WTC11 (cell line): ENCODE results near the gene NDE1. TPM values are rescaled to one million over a fixed set of nuclear protein-coding genes. Genes with fewer than 3 reads are reported as not detected.
A peak's percentile ranks its signal among the peaks of the same experiment; 100 is the strongest.

ENCODE experiments used
- ATAC-seq: fragments of 200-7000 bp; cut with Tn5 transposase; 2 replicates; pipeline ENCODE4 v1.10.0; 2021; ENCODE audit warnings: mild to moderate bottlenecking, moderate library complexity
- CTCF ChIA-PET: fragments of 300-600 bp; sonication (Branson Sonifier 250); formaldehyde crosslinking; loops from one replicate; lab custom pipeline; 2021; ENCODE audit warnings: antibody characterized with exemption; lab: Charles Lee
- POLR2A ChIA-PET: fragments of 350-600 bp; sonication (Branson Sonifier 250); formaldehyde crosslinking; loops from one replicate; lab custom pipeline; 2021; ENCODE audit warnings: antibody characterized with exemption; lab: Charles Lee
- DNase-seq: peaks from one replicate; pipeline ENCODE4 v3.0.0; 2021; ENCODE audit warnings: low spot score
- H3K27ac Mint-ChIP-seq: 2 replicates; pipeline ENCODE4 v1.8.0; 2021; ENCODE audit warnings: mixed read lengths
- H3K27me3 Mint-ChIP-seq: 2 replicates; pipeline ENCODE4 v1.8.0; 2021; ENCODE audit warnings: low read depth, mild to moderate bottlenecking, moderate library complexity, mixed read lengths
- H3K36me3 Mint-ChIP-seq: 2 replicates; pipeline ENCODE4 v1.8.0; 2021; ENCODE audit warnings: mixed read lengths
- H3K4me1 Mint-ChIP-seq: 2 replicates; pipeline ENCODE4 v1.8.0; 2022; ENCODE audit warnings: mixed read lengths
- H3K4me3 Mint-ChIP-seq: 2 replicates; pipeline ENCODE4 v1.8.0; 2021; ENCODE audit warnings: mild to moderate bottlenecking, moderate library complexity, mixed read lengths
- H3K9me3 Mint-ChIP-seq: 2 replicates; pipeline ENCODE4 v1.8.0; 2021; ENCODE audit warnings: mixed read lengths
- ATF1 ChIP-seq: sonication (generic); formaldehyde crosslinking; IDR thresholded peaks from 2 replicates; pipeline ENCODE4 v1.8.1; 2023; ENCODE audit warnings: mild to moderate bottlenecking, moderate library complexity, missing genetic modification reagents
- CREB1 ChIP-seq: sonication (generic); formaldehyde crosslinking; IDR thresholded peaks from 2 replicates; pipeline ENCODE4 v1.8.0; 2023; ENCODE audit warnings: mild to moderate bottlenecking, missing genetic modification reagents
- ELF4 ChIP-seq: sonication (generic); formaldehyde crosslinking; IDR thresholded peaks from 2 replicates; pipeline ENCODE4 v1.8.1; 2022; ENCODE audit warnings: low read depth, mild to moderate bottlenecking, moderate library complexity, missing genetic modification reagents
- ERG ChIP-seq: fragments of 250-450 bp; sonication (Bioruptor Pico); IDR thresholded peaks from 2 replicates; pipeline ENCODE4 v1.8.0; 2021; ENCODE audit warnings: mild to moderate bottlenecking
- FOXP1 ChIP-seq: sonication (generic); formaldehyde crosslinking; IDR thresholded peaks from 2 replicates; pipeline ENCODE4 v1.8.0; 2022; ENCODE audit warnings: missing genetic modification reagents, mild to moderate bottlenecking, moderate library complexity, borderline replicate concordance
- GRHL2 ChIP-seq: fragments of 250-450 bp; sonication (Bioruptor Pico); IDR thresholded peaks from 2 replicates; pipeline ENCODE4 v1.8.0; 2022; ENCODE audit warnings: mild to moderate bottlenecking, moderate library complexity; ENCODE audit not compliant: insufficient replicate concordance, severe bottlenecking
- GTF2I ChIP-seq: fragments of 250-450 bp; sonication (Bioruptor Pico); conservative IDR thresholded peaks from 2 replicates; pipeline ENCODE4 v1.4.0; 2021; ENCODE audit warnings: mild to moderate bottlenecking
- HMGA2 ChIP-seq: fragments of 250-450 bp; sonication (Bioruptor Pico); IDR thresholded peaks from 2 replicates; pipeline ENCODE4 v1.4.0; 2021; ENCODE audit warnings: mild to moderate bottlenecking, moderate library complexity
- JAZF1 ChIP-seq: fragments of 250-450 bp; sonication (Bioruptor Pico); IDR thresholded peaks from 2 replicates; pipeline ENCODE4 v1.9.0; 2021; ENCODE audit warnings: moderate library complexity, mild to moderate bottlenecking, inconsistent platforms
- KAT7 ChIP-seq: sonication (generic); formaldehyde crosslinking; IDR thresholded peaks from 2 replicates; pipeline ENCODE4 v1.8.1; 2023; ENCODE audit warnings: missing genetic modification reagents, mild to moderate bottlenecking, borderline replicate concordance
- USF2 ChIP-seq: sonication (generic); formaldehyde crosslinking; IDR thresholded peaks from 2 replicates; pipeline ENCODE4 v1.8.1; 2023; ENCODE audit warnings: mild to moderate bottlenecking, missing genetic modification reagents, moderate library complexity
- ZNF121 ChIP-seq: sonication (generic); formaldehyde crosslinking; IDR thresholded peaks from 2 replicates; pipeline ENCODE4 v1.8.0; 2023; ENCODE audit warnings: missing genetic modification reagents
- ZNF219 ChIP-seq: sonication (generic); formaldehyde crosslinking; IDR thresholded peaks from 2 replicates; pipeline ENCODE4 v1.8.0; 2023; ENCODE audit warnings: missing genetic modification reagents, mild to moderate bottlenecking, borderline replicate concordance
- ZNF416 ChIP-seq: fragments of 250-450 bp; sonication (Bioruptor Pico); IDR thresholded peaks from 2 replicates; pipeline ENCODE4 v1.9.0; 2021; ENCODE audit warnings: mild to moderate bottlenecking, inconsistent platforms
- ZNF423 ChIP-seq: fragments of 250-450 bp; sonication (Bioruptor Pico); IDR thresholded peaks from 2 replicates; pipeline ENCODE4 v2.1.2; 2022; ENCODE audit warnings: mild to moderate bottlenecking, moderate library complexity
- total RNA-seq: library from RNA; stranded (reverse); gene quantifications from 3 replicates; pipeline ENCODE4 v1.2.3, GENCODE V29; 2021
- TF ChIP-seq, protein P1 (sequence below): sonication (generic); formaldehyde crosslinking; IDR thresholded peaks from 2 replicates; pipeline ENCODE4 v1.8.0; 2023; ENCODE audit warnings: missing genetic modification reagents
- TF ChIP-seq, protein P2 (sequence below): fragments of 250-450 bp; sonication (Bioruptor Pico); conservative IDR thresholded peaks from 2 replicates; pipeline ENCODE4 v1.9.0; 2021; ENCODE audit warnings: mild to moderate bottlenecking
- TF ChIP-seq, protein P3 (sequence below): sonication (generic); formaldehyde crosslinking; IDR thresholded peaks from 2 replicates; pipeline ENCODE4 v1.8.1; 2022; ENCODE audit warnings: low read depth, mild to moderate bottlenecking, moderate library complexity, missing genetic modification reagents, borderline replicate concordance
- TF ChIP-seq, protein P4 (sequence below): sonication (generic); formaldehyde crosslinking; IDR thresholded peaks from 2 replicates; pipeline ENCODE4 v1.8.0; 2022; ENCODE audit warnings: mild to moderate bottlenecking, missing genetic modification reagents
- TF ChIP-seq, protein P5 (sequence below): sonication (generic); formaldehyde crosslinking; IDR thresholded peaks from 2 replicates; pipeline ENCODE4 v1.8.1; 2022; ENCODE audit warnings: missing genetic modification reagents, borderline replicate concordance
- TF ChIP-seq, protein P6 (sequence below): sonication (generic); formaldehyde crosslinking; IDR thresholded peaks from 2 replicates; pipeline ENCODE4 v1.8.0; 2022; ENCODE audit warnings: mild to moderate bottlenecking, missing genetic modification reagents

The NDE1 gene
- total RNA-seq, 1 experiment from 2014 or later, result 39.4 TPM

DNA sequence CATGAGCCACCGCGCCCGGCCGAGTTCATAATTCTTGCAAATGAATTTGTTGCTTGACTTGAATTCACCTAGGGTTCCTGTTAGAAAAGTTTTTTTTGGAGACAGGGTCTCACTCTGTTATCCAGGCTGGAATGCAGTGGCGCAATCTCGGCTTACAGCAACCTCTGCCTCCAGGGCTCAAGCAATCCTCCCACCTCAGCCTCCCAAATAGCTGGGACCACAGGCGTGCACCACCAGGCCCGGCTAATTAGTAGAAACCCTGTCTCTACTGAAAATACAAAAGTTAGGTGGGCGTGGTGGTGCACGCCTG, 107.0 kb downstream of the NDE1 start:
- peaks cover 6% of the 10 kb centered on the region for H3K4me1 Mint-ChIP-seq
- H3K36me3 Mint-ChIP-seq, result no peaks in the 10 kb centered on the region
- H3K9me3 Mint-ChIP-seq, result peaks cover 3% of the 10 kb centered on the region; the same call in 1 of the 2 replicates
- CTCF ChIA-PET, result interaction anchor here (0.6 to 2.4 kb wide), 19 partner anchors 9 to 1257 kb away, joined by 3 to 12 read pairs (median 4); partner anchors contain the start of gene MARF1
- no peak for DNase-seq
- ATAC-seq, result no peak
- H3K27me3 Mint-ChIP-seq, result peaks cover 7% of the 10 kb centered on the region
- no peak overlapping the region for H3K4me3 Mint-ChIP-seq
- no peak overlapping the region for H3K27ac Mint-ChIP-seq
- POLR2A ChIA-PET, result no interaction called here
- TF ChIP-seq, protein P1, sequence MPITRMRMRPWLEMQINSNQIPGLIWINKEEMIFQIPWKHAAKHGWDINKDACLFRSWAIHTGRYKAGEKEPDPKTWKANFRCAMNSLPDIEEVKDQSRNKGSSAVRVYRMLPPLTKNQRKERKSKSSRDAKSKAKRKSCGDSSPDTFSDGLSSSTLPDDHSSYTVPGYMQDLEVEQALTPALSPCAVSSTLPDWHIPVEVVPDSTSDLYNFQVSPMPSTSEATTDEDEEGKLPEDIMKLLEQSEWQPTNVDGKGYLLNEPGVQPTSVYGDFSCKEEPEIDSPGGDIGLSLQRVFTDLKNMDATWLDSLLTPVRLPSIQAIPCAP, result no peak
- TF ChIP-seq USF2 (CRISPR knock-in tag), result no peak
- no peak for TF ChIP-seq KAT7 (CRISPR knock-in tag)
- TF ChIP-seq ZNF121 (CRISPR knock-in tag), result no peak
- TF ChIP-seq, protein P2, sequence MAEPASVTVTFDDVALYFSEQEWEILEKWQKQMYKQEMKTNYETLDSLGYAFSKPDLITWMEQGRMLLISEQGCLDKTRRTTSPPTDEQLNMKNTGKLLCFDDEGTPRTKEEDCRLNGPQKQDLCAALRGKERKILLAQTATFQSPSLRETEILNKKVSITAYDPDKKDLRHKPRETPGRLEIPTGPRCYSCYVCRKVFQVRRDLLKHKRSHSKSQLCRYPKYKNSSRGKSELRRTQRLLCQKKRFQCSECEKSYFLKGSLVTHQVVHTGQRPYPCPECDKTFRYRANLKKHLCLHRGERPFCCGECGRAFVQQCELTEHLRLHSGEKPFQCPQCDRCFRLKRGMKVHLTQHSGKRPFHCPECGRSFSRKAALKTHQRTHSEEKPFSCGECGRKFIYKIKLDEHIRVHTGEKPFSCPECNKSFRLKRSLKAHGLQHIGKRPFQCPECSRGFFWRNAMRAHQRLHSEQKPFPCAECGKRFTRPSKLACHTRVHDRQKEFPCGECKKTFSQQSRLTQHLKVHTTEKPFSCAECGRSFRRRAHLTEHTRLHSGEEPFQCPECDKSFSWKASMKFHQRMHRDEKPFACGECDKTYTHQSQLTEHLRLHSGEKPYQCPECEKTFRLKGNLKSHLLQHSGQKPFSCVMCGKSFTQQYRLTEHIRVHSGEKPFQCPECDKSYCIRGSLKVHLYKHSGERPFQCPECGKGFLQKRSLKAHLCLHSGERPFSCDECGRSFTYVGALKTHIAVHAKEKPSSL (CRISPR knock-in tag), result no peak

DNA sequence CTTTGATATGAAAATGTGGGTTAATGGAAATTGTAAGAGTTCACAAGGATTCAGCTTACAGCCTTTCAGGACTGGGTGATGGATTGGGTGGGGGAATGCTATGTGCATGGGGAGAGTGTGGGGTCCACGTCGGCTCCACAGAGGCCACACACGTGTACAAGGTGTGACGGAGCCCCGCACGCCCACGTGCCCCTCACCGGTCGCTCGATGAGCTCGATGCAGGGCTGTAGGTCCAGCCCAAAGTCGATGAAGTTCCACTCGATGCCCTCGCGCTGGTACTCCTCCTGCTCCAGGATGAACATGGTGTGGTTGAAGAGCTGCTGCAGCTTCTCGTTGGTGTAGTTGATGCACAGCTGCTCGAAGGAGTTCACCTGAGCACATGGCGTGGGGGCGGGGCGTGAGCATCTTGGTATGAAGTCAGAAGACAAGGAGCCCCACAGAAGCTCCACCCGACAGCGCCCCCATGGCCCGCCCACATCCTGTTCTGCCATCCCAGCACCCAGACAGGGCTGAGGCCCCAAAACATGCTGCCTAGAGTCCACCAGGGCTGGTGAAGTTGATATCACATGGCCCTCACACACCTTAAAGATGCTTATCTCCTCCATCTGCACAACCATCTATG, 107.7 kb downstream of the NDE1 start:
- Mint-ChIP-seq H3K9me3 (peaks cover 3% of the 10 kb centered on the region; the same call in 1 of the 2 replicates), H3K27me3 (peaks cover 7% of the 10 kb centered on the region), H3K4me1 (peaks cover 6% of the 10 kb centered on the region), H3K4me3 (no peak overlapping the region), H3K27ac (no peak overlapping the region), H3K36me3 (no peaks in the 10 kb centered on the region)
- peak; percentile 24 for DNase-seq
- ChIA-PET CTCF (interaction anchor here (1.0 to 1.4 kb wide), 7 partner anchors 10 to 70 kb away, joined by 3 to 6 read pairs (median 5); no protein-coding TSS in a partner anchor), POLR2A (interaction anchor here (0.7 kb wide), 1 partner anchor 189 kb away, joined by 5 read pairs; no protein-coding TSS in a partner anchor)
- peak; percentile 42 for ATAC-seq
- TF ChIP-seq FOXP1 (CRISPR knock-in tag), result no peak
- TF ChIP-seq ELF4 (CRISPR knock-in tag), result no peak
- TF ChIP-seq, protein P3, sequence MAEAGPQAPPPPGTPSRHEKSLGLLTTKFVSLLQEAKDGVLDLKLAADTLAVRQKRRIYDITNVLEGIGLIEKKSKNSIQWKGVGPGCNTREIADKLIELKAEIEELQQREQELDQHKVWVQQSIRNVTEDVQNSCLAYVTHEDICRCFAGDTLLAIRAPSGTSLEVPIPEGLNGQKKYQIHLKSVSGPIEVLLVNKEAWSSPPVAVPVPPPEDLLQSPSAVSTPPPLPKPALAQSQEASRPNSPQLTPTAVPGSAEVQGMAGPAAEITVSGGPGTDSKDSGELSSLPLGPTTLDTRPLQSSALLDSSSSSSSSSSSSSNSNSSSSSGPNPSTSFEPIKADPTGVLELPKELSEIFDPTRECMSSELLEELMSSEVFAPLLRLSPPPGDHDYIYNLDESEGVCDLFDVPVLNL (CRISPR knock-in tag), result no peak
- no peak for TF ChIP-seq JAZF1 (CRISPR knock-in tag)
- TF ChIP-seq ZNF423 (CRISPR knock-in tag), result no peak
- TF ChIP-seq GTF2I, result no peak
- TF ChIP-seq, protein P4, sequence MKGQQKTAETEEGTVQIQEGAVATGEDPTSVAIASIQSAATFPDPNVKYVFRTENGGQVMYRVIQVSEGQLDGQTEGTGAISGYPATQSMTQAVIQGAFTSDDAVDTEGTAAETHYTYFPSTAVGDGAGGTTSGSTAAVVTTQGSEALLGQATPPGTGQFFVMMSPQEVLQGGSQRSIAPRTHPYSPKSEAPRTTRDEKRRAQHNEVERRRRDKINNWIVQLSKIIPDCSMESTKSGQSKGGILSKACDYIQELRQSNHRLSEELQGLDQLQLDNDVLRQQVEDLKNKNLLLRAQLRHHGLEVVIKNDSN (CRISPR knock-in tag), result no peak
- TF ChIP-seq, protein P2 (CRISPR knock-in tag), result no peak
- TF ChIP-seq ERG (CRISPR knock-in tag), result no peak
- TF ChIP-seq, protein P5, sequence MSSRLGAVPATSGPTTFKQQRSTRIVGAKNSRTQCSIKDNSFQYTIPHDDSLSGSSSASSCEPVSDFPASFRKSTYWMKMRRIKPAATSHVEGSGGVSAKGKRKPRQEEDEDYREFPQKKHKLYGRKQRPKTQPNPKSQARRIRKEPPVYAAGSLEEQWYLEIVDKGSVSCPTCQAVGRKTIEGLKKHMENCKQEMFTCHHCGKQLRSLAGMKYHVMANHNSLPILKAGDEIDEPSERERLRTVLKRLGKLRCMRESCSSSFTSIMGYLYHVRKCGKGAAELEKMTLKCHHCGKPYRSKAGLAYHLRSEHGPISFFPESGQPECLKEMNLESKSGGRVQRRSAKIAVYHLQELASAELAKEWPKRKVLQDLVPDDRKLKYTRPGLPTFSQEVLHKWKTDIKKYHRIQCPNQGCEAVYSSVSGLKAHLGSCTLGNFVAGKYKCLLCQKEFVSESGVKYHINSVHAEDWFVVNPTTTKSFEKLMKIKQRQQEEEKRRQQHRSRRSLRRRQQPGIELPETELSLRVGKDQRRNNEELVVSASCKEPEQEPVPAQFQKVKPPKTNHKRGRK, result no peak
- TF ChIP-seq HMGA2 (CRISPR knock-in tag), result no peak
- no peak for TF ChIP-seq ZNF219 (CRISPR knock-in tag)
- no peak for TF ChIP-seq GRHL2
- TF ChIP-seq ATF1 (CRISPR knock-in tag), result no peak
- TF ChIP-seq, protein P6, sequence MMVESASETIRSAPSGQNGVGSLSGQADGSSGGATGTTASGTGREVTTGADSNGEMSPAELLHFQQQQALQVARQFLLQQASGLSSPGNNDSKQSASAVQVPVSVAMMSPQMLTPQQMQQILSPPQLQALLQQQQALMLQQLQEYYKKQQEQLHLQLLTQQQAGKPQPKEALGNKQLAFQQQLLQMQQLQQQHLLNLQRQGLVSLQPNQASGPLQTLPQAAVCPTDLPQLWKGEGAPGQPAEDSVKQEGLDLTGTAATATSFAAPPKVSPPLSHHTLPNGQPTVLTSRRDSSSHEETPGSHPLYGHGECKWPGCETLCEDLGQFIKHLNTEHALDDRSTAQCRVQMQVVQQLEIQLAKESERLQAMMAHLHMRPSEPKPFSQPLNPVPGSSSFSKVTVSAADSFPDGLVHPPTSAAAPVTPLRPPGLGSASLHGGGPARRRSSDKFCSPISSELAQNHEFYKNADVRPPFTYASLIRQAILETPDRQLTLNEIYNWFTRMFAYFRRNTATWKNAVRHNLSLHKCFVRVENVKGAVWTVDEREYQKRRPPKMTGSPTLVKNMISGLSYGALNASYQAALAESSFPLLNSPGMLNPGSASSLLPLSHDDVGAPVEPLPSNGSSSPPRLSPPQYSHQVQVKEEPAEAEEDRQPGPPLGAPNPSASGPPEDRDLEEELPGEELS (CRISPR knock-in tag), result no peak
- no peak for TF ChIP-seq CREB1 (CRISPR knock-in tag)
- TF ChIP-seq ZNF416, result no peak
